Measurements from ENCODE around the gene IVNS1ABP.

- TF ChIP-seq EP300 (IDR thresholded peaks at IDR 0.05; ENCODE audit: low read depth in 2 of 2, low read length in 2 of 2) (no peak), EP300 (CRISPR knock-in tag; IDR thresholded peaks at IDR 0.05; ENCODE audit: borderline replicate concordance) (no peak), SETDB1 (CRISPR knock-in tag; IDR thresholded peaks at IDR 0.05; ENCODE audit: borderline replicate concordance) (no peak), FOXK2 (IDR thresholded peaks at IDR 0.05) (no peak), KLF16 (CRISPR knock-in tag; IDR thresholded peaks at IDR 0.05) (no peak), ZNF451 (CRISPR knock-in tag; IDR thresholded peaks at IDR 0.05) (no peak), ZNF512 (CRISPR knock-in tag; IDR thresholded peaks at IDR 0.05) (no peak), CTCF (CRISPR knock-in tag; IDR thresholded peaks at IDR 0.05) (no peak), ZSCAN29 (CRISPR knock-in tag; conservative IDR thresholded peaks at IDR 0.05) (no peak), ZBED4 (CRISPR knock-in tag; IDR thresholded peaks at IDR 0.05; ENCODE audit: borderline replicate concordance) (no peak), MAFK (conservative IDR thresholded peaks at IDR 0.05 in 1 of 2, IDR thresholded peaks at IDR 0.05 in 1 of 2; ENCODE audit: low read length in 2 of 2) (no peak)
These were observed 16.9 kb downstream of the IVNS1ABP start for GRCh38 chr1:185300152-185300551.

All from HepG2 (cell line).